ENCODE data around the gene OLFM3. TPM values are rescaled to one million over a fixed set of nuclear protein-coding genes. Genes with fewer than 3 reads are reported as not detected.

Gene OLFM3
- polyA plus RNA-seq, 1 of the 3 experiments (the other 2 are of a cell fraction): not detected

- TF ChIP-seq ZBTB33 (IDR thresholded peaks at IDR 0.05; ENCODE audit: borderline replicate concordance, low read depth) (no peak), GABPA (IDR thresholded peaks at IDR 0.05; ENCODE audit: low read depth) (no peak), PBX3 (IDR thresholded peaks at IDR 0.05) (no peak), TEAD4 (IDR thresholded peaks at IDR 0.05; ENCODE audit: borderline replicate concordance, insufficient read depth) (no peak), JUND (IDR thresholded peaks at IDR 0.05) (no peak), CTCF (IDR thresholded peaks at IDR 0.05) (no peak)
These were observed 180.5 kb downstream of the OLFM3 start (continued) for GRCh38 chr1:101816262-101816661.

GRCh38 chr1:101798417-101798816 is 198.3 kb downstream of the OLFM3 start:
- no peak overlapping the region for H3K27ac ChIP-seq (ENCODE audit: low read depth in 2 of 2, low read length in 1 of 2)
- H2AFZ ChIP-seq (ENCODE audit: low read depth): no peak overlapping the region
- DNase-seq: no peak
- H3K4me2 ChIP-seq: no peak overlapping the region
- no peaks in the 10 kb centered on the region for H3K4me1 ChIP-seq (ENCODE audit: control insufficient read depth in 1 of 2, insufficient read depth in 2 of 2, low read depth in 1 of 2, low read length in 1 of 2)
- no peaks in the 10 kb centered on the region for H4K20me1 ChIP-seq (ENCODE audit: insufficient read depth)
- H3K9ac ChIP-seq: no peak overlapping the region
- no peaks in the 10 kb centered on the region for H3K36me3 ChIP-seq (replicated peaks in 1 of 2; ENCODE audit: control insufficient read depth in 1 of 2, insufficient read depth in 2 of 2, low read length in 1 of 2)
- 80% methylated on average over 2 of the region's 2 CpGs for WGBS (ENCODE audit: low lambda C conversion rate)
- H3K9me3 ChIP-seq: no peaks in the 10 kb centered on the region
- H3K9me2 ChIP-seq: no peaks in the 10 kb centered on the region
- H3K4me3 ChIP-seq (ENCODE audit: low read depth in 2 of 2, low read length in 1 of 2): no peak overlapping the region
- no peak for TF ChIP-seq USF2 (IDR thresholded peaks at IDR 0.05; ENCODE audit: borderline replicate concordance, low read depth, low read length)
- TF ChIP-seq RAD21 (IDR thresholded peaks at IDR 0.05; ENCODE audit: low read length): no peak
- no peak for TF ChIP-seq EP300 (IDR thresholded peaks at IDR 0.05; ENCODE audit: borderline replicate concordance in 1 of 2, low read depth in 1 of 2, low read length in 1 of 2)
- TF ChIP-seq MXI1 (IDR thresholded peaks at IDR 0.05; ENCODE audit: low read depth, low read length): no peak
- no peak for TF ChIP-seq REST (IDR thresholded peaks at IDR 0.05; ENCODE audit: low read depth, low read length)
- TF ChIP-seq NFIC (IDR thresholded peaks at IDR 0.05; ENCODE audit: borderline replicate concordance): no peak
- no peak for TF ChIP-seq JUND (IDR thresholded peaks at IDR 0.05)
- no peak for TF ChIP-seq YY1 (IDR thresholded peaks at IDR 0.05; ENCODE audit: low read depth)
- POLR2A ChIA-PET: no interaction called here
- no peaks in the 10 kb centered on the region for H3F3A ChIP-seq (replicated peaks; ENCODE audit: insufficient read depth)
- no peaks in the 10 kb centered on the region for H3K79me2 ChIP-seq (ENCODE audit: insufficient read depth)
- no peaks in the 10 kb centered on the region for H3K27me3 ChIP-seq (ENCODE audit: insufficient read depth)
- CTCF ChIA-PET: no interaction called here
